ENCODE results near the gene ZNF862. TPM values are rescaled to one million over a fixed set of nuclear protein-coding genes. Genes with fewer than 3 reads are reported as not detected.

ZNF862 gene
- polyA plus RNA-seq, 3 donors = 1.3 to 18.4 (median 2.7) TPM

DNA sequence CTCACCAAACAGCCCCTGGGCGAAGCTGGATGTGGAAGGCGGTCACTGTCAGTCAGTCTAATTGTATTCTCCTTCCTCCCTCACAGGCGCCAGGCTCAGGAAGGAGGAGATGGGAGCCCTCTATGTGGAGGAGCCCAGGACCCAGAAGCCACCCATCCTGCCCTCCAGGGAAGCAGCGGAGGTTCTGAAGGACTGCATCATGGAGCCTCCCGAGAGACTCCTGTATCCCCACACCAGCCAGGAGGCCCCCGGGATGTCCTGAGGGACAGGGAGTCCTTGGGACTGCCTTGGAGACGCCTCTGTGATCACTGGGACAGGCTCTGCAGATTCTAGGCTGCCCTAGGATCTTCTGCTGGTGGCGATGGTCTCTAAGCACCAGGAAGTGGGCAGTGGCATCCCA is 25.8 kb downstream of the ZNF862 start:
- H3K27ac Mint-ChIP-seq = peak overlapping the region in 1 of 7 donors; percentile 54
- H3K36me3 Mint-ChIP-seq = peaks cover 39 to 51% of the 10 kb centered on the region in 2 donors
- Histone ChIP-seq H3K9me3 (replicated peaks in 1 of 2; ENCODE audit: control insufficient read depth in 1 of 2, insufficient read depth in 1 of 2, low read length in 2 of 2) (no peaks in the 10 kb centered on the region), H3K4me2 (replicated peaks; ENCODE audit: extremely low read depth, low read length, poor library complexity, severe bottlenecking) (no peak overlapping the region), H3K27me3 (ENCODE audit: control insufficient read depth in 2 of 2, insufficient read depth in 2 of 2, low read length in 2 of 2) (no peaks in the 10 kb centered on the region), H3K36me3 (replicated peaks in 1 of 2; ENCODE audit: control insufficient read depth in 1 of 2, insufficient read depth in 2 of 2, low read length in 2 of 2) (peaks cover 18 to 47% of the 10 kb centered on the region in 2 donors), H3K4me3 (replicated peaks in 1 of 3; ENCODE audit: low read depth in 2 of 3, low read length in 3 of 3) (no peak overlapping the region), H3K9ac (ENCODE audit: insufficient read depth, low read length, poor library complexity, severe bottlenecking) (no peak overlapping the region), H3K4me1 (ENCODE audit: control insufficient read depth in 1 of 2, insufficient read depth in 2 of 2, low read length in 2 of 2) (peaks cover 22% of the 10 kb centered on the region in 2 donors), H4K20me1 (ENCODE audit: insufficient read depth, low read length) (no peaks in the 10 kb centered on the region), H3K79me2 (ENCODE audit: insufficient read depth, low read length) (no peaks in the 10 kb centered on the region), H2AFZ (ENCODE audit: insufficient read depth, low read depth, low read length, poor library complexity, severe bottlenecking) (no peak overlapping the region), H3K27ac (ENCODE audit: low read depth in 1 of 2, low read length in 2 of 2) (no peak overlapping the region)
- intact Hi-C loops (cut with micrococcal nuclease) = no loop called here
- TF ChIP-seq, protein P1, sequence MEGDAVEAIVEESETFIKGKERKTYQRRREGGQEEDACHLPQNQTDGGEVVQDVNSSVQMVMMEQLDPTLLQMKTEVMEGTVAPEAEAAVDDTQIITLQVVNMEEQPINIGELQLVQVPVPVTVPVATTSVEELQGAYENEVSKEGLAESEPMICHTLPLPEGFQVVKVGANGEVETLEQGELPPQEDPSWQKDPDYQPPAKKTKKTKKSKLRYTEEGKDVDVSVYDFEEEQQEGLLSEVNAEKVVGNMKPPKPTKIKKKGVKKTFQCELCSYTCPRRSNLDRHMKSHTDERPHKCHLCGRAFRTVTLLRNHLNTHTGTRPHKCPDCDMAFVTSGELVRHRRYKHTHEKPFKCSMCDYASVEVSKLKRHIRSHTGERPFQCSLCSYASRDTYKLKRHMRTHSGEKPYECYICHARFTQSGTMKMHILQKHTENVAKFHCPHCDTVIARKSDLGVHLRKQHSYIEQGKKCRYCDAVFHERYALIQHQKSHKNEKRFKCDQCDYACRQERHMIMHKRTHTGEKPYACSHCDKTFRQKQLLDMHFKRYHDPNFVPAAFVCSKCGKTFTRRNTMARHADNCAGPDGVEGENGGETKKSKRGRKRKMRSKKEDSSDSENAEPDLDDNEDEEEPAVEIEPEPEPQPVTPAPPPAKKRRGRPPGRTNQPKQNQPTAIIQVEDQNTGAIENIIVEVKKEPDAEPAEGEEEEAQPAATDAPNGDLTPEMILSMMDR (IDR thresholded peaks at IDR 0.05) = no peak
- no peaks in the 10 kb centered on the region for H3K27me3 Mint-ChIP-seq (ENCODE audit: low read depth in 3 of 3)
- 94% methylated on average over 4 of the region's 8 CpGs for WGBS (ENCODE audit: insufficient coverage)
- H3K4me1 Mint-ChIP-seq = peaks cover 23% of the 10 kb centered on the region
- no peak overlapping the region for H3K4me3 Mint-ChIP-seq
- H3K9me3 Mint-ChIP-seq = no peaks in the 10 kb centered on the region
- no peak for DNase-seq

DNA sequence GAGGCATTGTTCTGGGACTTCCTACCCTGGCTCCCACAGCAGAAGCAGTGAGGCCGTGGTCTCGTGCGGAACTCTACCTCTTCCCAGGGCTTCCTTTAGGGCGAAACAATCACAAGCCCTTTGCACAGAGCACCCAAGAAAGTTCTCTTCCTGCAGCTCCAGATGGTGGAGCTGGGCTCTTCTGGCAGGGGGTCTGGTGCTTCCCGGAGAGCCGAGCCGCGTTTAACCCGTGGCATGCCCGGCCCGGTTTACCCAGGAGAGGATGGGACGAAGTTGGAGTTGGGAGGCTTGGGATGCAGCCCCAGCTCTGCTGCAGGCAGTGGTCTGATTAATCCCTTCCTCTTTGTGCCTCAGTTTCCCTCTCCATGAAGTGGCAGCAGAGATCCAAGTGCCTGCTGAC is 26.6 kb downstream of the ZNF862 start:
- Mint-ChIP-seq H3K36me3 (peaks cover 39 to 46% of the 10 kb centered on the region in 2 donors), H3K4me3 (no peak overlapping the region), H3K27me3 (ENCODE audit: low read depth in 3 of 3) (no peaks in the 10 kb centered on the region), H3K4me1 (peaks cover 26% of the 10 kb centered on the region), H3K9me3 (no peaks in the 10 kb centered on the region), H3K27ac (peak overlapping the region in 1 of 7 donors; percentile 55)
- no peak overlapping the region for H3K4me3 ChIP-seq (replicated peaks in 1 of 3; ENCODE audit: low read depth in 2 of 3, low read length in 3 of 3)
- no peaks in the 10 kb centered on the region for H4K20me1 ChIP-seq (ENCODE audit: insufficient read depth, low read length)
- H3K4me2 ChIP-seq (replicated peaks; ENCODE audit: extremely low read depth, low read length, poor library complexity, severe bottlenecking) = no peak overlapping the region
- TF ChIP-seq, protein P1 (IDR thresholded peaks at IDR 0.05) = no peak
- H3K9me3 ChIP-seq (replicated peaks in 1 of 2; ENCODE audit: control insufficient read depth in 1 of 2, insufficient read depth in 1 of 2, low read length in 2 of 2) = no peaks in the 10 kb centered on the region
- no peak for DNase-seq
- H3K36me3 ChIP-seq (replicated peaks in 1 of 2; ENCODE audit: control insufficient read depth in 1 of 2, insufficient read depth in 2 of 2, low read length in 2 of 2) = peaks cover 12 to 40% of the 10 kb centered on the region in 2 donors
- H2AFZ ChIP-seq (ENCODE audit: insufficient read depth, low read depth, low read length, poor library complexity, severe bottlenecking) = no peak overlapping the region
- no peak overlapping the region for H3K27ac ChIP-seq (ENCODE audit: low read depth in 1 of 2, low read length in 2 of 2)
- H3K79me2 ChIP-seq (ENCODE audit: insufficient read depth, low read length) = no peaks in the 10 kb centered on the region
- intact Hi-C loops (cut with micrococcal nuclease) = no loop called here
- WGBS (ENCODE audit: insufficient coverage) = 92% methylated on average over 11 of the region's 12 CpGs
- H3K27me3 ChIP-seq (ENCODE audit: control insufficient read depth in 2 of 2, insufficient read depth in 2 of 2, low read length in 2 of 2) = no peaks in the 10 kb centered on the region
- H3K9ac ChIP-seq (ENCODE audit: insufficient read depth, low read length, poor library complexity, severe bottlenecking) = no peak overlapping the region
- H3K4me1 ChIP-seq (ENCODE audit: control insufficient read depth in 1 of 2, insufficient read depth in 2 of 2, low read length in 2 of 2) = peaks cover 22% of the 10 kb centered on the region in 2 donors

Data from CD14-positive monocyte (primary cell).